ENCODE data around the gene LSM6.

The LSM6 gene

GRCh38 chr4:146238107-146238506 lies 62.6 kb downstream of the LSM6 start:
- Histone ChIP-seq H3K4me1 (ENCODE audit: control insufficient read depth in 1 of 2, insufficient read depth in 2 of 2, low read length in 2 of 2) (peaks cover 8 to 12% of the 10 kb centered on the region in 2 donors), H3K9ac (ENCODE audit: low read depth in 1 of 2, low read length in 2 of 2) (no peak overlapping the region), H3K9me3 (ENCODE audit: control insufficient read depth in 1 of 2, low read length in 2 of 2) (no peaks in the 10 kb centered on the region), H3K4me3 (ENCODE audit: low read depth in 1 of 2, low read length in 2 of 2) (no peak overlapping the region), H3K36me3 (ENCODE audit: control insufficient read depth in 1 of 2, insufficient read depth in 2 of 2, low read length in 2 of 2) (no peaks in the 10 kb centered on the region), H3K27me3 (ENCODE audit: control insufficient read depth in 1 of 2, insufficient read depth in 2 of 2, low read length in 2 of 2) (no peaks in the 10 kb centered on the region), H3K27ac (ENCODE audit: low read depth, low read length) (no peak overlapping the region)

Data from duodenal mucosa (tissue), 2 donors.